Lung (tissue), 13 donors: ENCODE results near the gene CPAMD8. TPM values are rescaled to one million over a fixed set of nuclear protein-coding genes. Genes with fewer than 3 reads are reported as not detected.

Source experiments
- ATAC-seq: fragments of 200-7000 bp; cut with Tn5 transposase; one replicate; pipeline ENCODE4 v1.9.1; 2020; ENCODE audit warnings: moderate number of reproducible peaks; ENCODE audit not compliant: insufficient read depth, low FRiP score
- DNase-seq, 3 donors: peaks; one replicate each; pipeline ENCODE4 v3.0.0-alpha.2; 2013 to 2017
- H3K27ac ChIP-seq, 2 donors: one replicate each; pipeline ENCODE4 v1.5.1; 2013; ENCODE audit warnings: mild to moderate bottlenecking in 2 of 2, moderate library complexity in 2 of 2, control low read depth in 1 of 2, inconsistent platforms in 1 of 2, low read depth in 1 of 2, low read length in 1 of 2
- H3K27me3 ChIP-seq, 3 donors: one replicate each; pipeline ENCODE4 v1.5.1; 2013; ENCODE audit warnings: low read length in 2 of 3; ENCODE audit not compliant: control insufficient read depth in 3 of 3, insufficient read depth in 3 of 3
- H3K36me3 ChIP-seq, 4 donors: one replicate each; pipeline ENCODE4 v1.5.1; 2013; ENCODE audit warnings: low read length in 4 of 4, mild to moderate bottlenecking in 1 of 4, moderate library complexity in 1 of 4; ENCODE audit not compliant: control insufficient read depth in 4 of 4, insufficient read depth in 4 of 4
- H3K4me1 ChIP-seq, 5 donors: one replicate each; pipeline ENCODE4 v1.5.1; 2013; ENCODE audit warnings: low read length in 5 of 5, mild to moderate bottlenecking in 2 of 5, moderate library complexity in 1 of 5; ENCODE audit not compliant: control insufficient read depth in 5 of 5, insufficient read depth in 5 of 5
- H3K4me3 ChIP-seq: one replicate; pipeline ENCODE4 v1.5.1; 2013; ENCODE audit warnings: mild to moderate bottlenecking, control low read depth, moderate library complexity
- H3K9ac ChIP-seq, 2 donors: one replicate each; pipeline ENCODE4 v1.5.1; 2013; ENCODE audit warnings: low read length in 2 of 2, control low read depth in 1 of 2; ENCODE audit not compliant: insufficient read depth in 1 of 2
- H3K9me3 ChIP-seq, 4 donors: one replicate each; pipeline ENCODE4 v1.5.1; 2013; ENCODE audit warnings: low read length in 3 of 4, mild to moderate bottlenecking in 1 of 4, moderate library complexity in 1 of 4; ENCODE audit not compliant: control insufficient read depth in 4 of 4, insufficient read depth in 3 of 4
- CTCF ChIP-seq: IDR thresholded peaks from 2 replicates; pipeline ENCODE4 v1.5.1; 2012; ENCODE audit warnings: mild to moderate bottlenecking; ENCODE audit errors: control extremely low read depth, extremely low read depth
- WGBS, 2 donors: extraction: QIAGEN DNeasy Blood & Tissue Kit; methylation state at CpG; one replicate each; pipeline ENCODE4 v1.1.7; 2013; 5-methylcytosine and 5-hydroxymethylcytosine counted together
- polyA plus RNA-seq, 2 donors: library from polyadenylated mRNA; stranded (reverse); fragments of 200-250 nt; gene quantifications; one replicate each; pipeline ENCODE4 v1.2.1, GENCODE V29; 2013
- small RNA-seq: library from RNA; depleted of rRNA; stranded (forward); fragments of <200 nt; gene quantifications from one replicate; pipeline ENCODE3, GENCODE V24; 2014; ENCODE audit warnings: low replicate concordance
- total RNA-seq, 2 donors: library from RNA; depleted of rRNA in 1 of 2; stranded (reverse); fragments of >200 nt in 1 of 2; gene quantifications; one replicate each; pipeline ENCODE4 v1.2.1, GENCODE V29; 2014 to 2021
- donor health status: control.
- donor health status: control.
- donor health status: Bipolar disorder and iron deficiency.
- donor health status: healthy.
- donor health status: DM: yes; HTN: yes; CAD: no.

CPAMD8 gene
- total and polyA plus RNA-seq, 4 donors, result 9.6 to 143 (median 31.4) TPM

GRCh38 chr19:16847430-16847829 lies 179.2 kb downstream of the CPAMD8 start:
- no peak for DNase-seq
- Histone ChIP-seq H3K27me3 (no peaks in the 10 kb centered on the region), H3K27ac (no peak overlapping the region), H3K4me1 (no peaks in the 10 kb centered on the region), H3K36me3 (peaks cover 31 to 55% (median 36%) of the 10 kb centered on the region in 4 donors), H3K4me3 (no peak overlapping the region), H3K9ac (no peak overlapping the region), H3K9me3 (no peaks in the 10 kb centered on the region)
- 83 to 89% methylated on average over 6 of the region's 6 CpGs for WGBS, 2 donors
- ATAC-seq, result no peak
- no peak for TF ChIP-seq CTCF

GRCh38 chr19:16846901-16847300 lies 179.7 kb downstream of the CPAMD8 start:
- H3K36me3 ChIP-seq, result peaks cover 30 to 54% (median 34%) of the 10 kb centered on the region in 4 donors

More at GRCh38 chr19:16846901-16847300, 179.7 kb downstream of the CPAMD8 start:
- H3K9me3 ChIP-seq, result no peaks in the 10 kb centered on the region
- TF ChIP-seq CTCF, result no peak
- WGBS, 2 donors, result 96 to 97% methylated on average over 16 of the region's 16 CpGs
- ATAC-seq, result no peak
- H3K4me3 ChIP-seq, result no peak overlapping the region
- no peaks in the 10 kb centered on the region for H3K27me3 ChIP-seq
- DNase-seq, result no peak
- no peaks in the 10 kb centered on the region for H3K4me1 ChIP-seq
- no peak overlapping the region for H3K9ac ChIP-seq
- H3K27ac ChIP-seq, result no peak overlapping the region

Small RNA genes lying within 50 kb of the gene (small RNA-seq; reads per million reads assigned to genes)
- gene RN7SL823P (not detected), gene RN7SL835P (not detected)

Other genes with a start within 250 kb of the CPAMD8 start
- 10 to 100 TPM; 60.8 to 63.9 TPM for gene SIN3B, start 197.4 kb downstream of the CPAMD8 start, total RNA-seq
- gene SIN3B, start 197.4 kb downstream of the CPAMD8 start, polyA plus RNA-seq, result 10 to 100 TPM; 29.5 to 48.1 TPM
- gene F2RL3, start 137.8 kb downstream of the CPAMD8 start, total RNA-seq, result 10 to 100 TPM in 1 of 2 donors, 1 to 10 TPM in 1; 5.8 to 76.8 TPM
- gene F2RL3, start 137.8 kb downstream of the CPAMD8 start, polyA plus RNA-seq, result 10 to 100 TPM; 45.2 to 60.8 TPM
- 1 to 10 TPM; 8.4 to 8.5 TPM for gene HAUS8, start 48.6 kb upstream of the CPAMD8 start, total RNA-seq
- 10 to 100 TPM in 1 of 2 donors, 1 to 10 TPM in 1; 6.1 to 13.8 TPM for gene HAUS8, start 48.6 kb upstream of the CPAMD8 start, polyA plus RNA-seq
- 100 to 1,000 TPM in 1 of 2 donors, 10 to 100 TPM in 1; 44.3 to 121 TPM for gene MYO9B, start 49.0 kb upstream of the CPAMD8 start, total RNA-seq
- 10 to 100 TPM; 95.2 to 99.2 TPM for gene MYO9B, start 49.0 kb upstream of the CPAMD8 start, polyA plus RNA-seq
- gene USE1, start 188.5 kb upstream of the CPAMD8 start, total RNA-seq, result 10 to 100 TPM; 22.0 to 33.5 TPM
- gene USE1, start 188.5 kb upstream of the CPAMD8 start, polyA plus RNA-seq, result 10 to 100 TPM; 36.2 to 60.1 TPM
- 10 to 100 TPM in 1 of 2 donors, 1 to 10 TPM in 1; 9.1 to 39.5 TPM for gene OCEL1, start 199.4 kb upstream of the CPAMD8 start, total RNA-seq
- 10 to 100 TPM; 19.4 to 31.1 TPM for gene OCEL1, start 199.4 kb upstream of the CPAMD8 start, polyA plus RNA-seq
- gene NR2F6, start 219.1 kb upstream of the CPAMD8 start, total RNA-seq, result 10 to 100 TPM; 26.1 to 65.5 TPM
- gene NR2F6, start 219.1 kb upstream of the CPAMD8 start, polyA plus RNA-seq, result 10 to 100 TPM; 26.8 to 28.0 TPM
- 10 to 100 TPM; 11.8 to 12.3 TPM for gene USHBP1, start 237.9 kb upstream of the CPAMD8 start, total RNA-seq
- 10 to 100 TPM in 1 of 2 donors, 1 to 10 TPM in 1; 6.2 to 11.4 TPM for gene USHBP1, start 237.9 kb upstream of the CPAMD8 start, polyA plus RNA-seq
- 10 to 100 TPM; 52.4 to 75.1 TPM for gene BABAM1, start 240.6 kb upstream of the CPAMD8 start, total RNA-seq
- gene BABAM1, start 240.6 kb upstream of the CPAMD8 start, polyA plus RNA-seq, result 10 to 100 TPM; 61.8 to 65.1 TPM